ENCODE data around the gene CAMK4. TPM values are rescaled to one million over a fixed set of nuclear protein-coding genes. Genes with fewer than 3 reads are reported as not detected.

Gene CAMK4
- total RNA-seq, 1 experiment from 2014 or later = not detected

DNA sequence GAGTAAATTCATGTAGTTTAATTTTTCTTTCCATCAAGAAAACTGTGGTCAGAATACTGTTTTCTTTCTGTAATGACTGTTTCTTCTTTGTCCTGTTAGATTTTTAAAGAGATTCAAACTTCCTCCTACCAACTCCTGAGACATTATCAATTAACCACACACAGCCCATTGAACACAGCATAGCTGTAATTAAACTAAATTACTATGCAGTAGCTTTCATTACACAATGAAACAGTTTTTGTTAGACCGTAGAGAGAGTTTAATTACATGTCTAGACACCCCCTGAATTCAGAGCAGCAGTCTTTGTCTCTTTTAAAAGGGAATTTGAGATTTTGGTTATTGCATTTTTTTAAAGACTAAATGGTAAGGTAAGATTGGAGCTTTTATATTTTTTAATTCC is 210.6 kb downstream of the CAMK4 start:
- Histone ChIP-seq H3K9me2 (ENCODE audit: insufficient read depth) (no peaks in the 10 kb centered on the region), H3K4me2 (no peak overlapping the region), H3K36me3 (ENCODE audit: low read depth) (no peaks in the 10 kb centered on the region), H3F3A (ENCODE audit: insufficient read depth, low read depth) (no peaks in the 10 kb centered on the region), H3K79me2 (ENCODE audit: low read depth) (no peaks in the 10 kb centered on the region), H3K27me3 (ENCODE audit: insufficient read depth, low read depth) (no peaks in the 10 kb centered on the region), H3K4me1 (replicated peaks; ENCODE audit: insufficient read depth) (no peaks in the 10 kb centered on the region), H2AFZ (no peak overlapping the region), H3K4me3 (no peak overlapping the region), H3K27ac (no peak overlapping the region), H4K20me1 (ENCODE audit: insufficient read depth) (no peaks in the 10 kb centered on the region), H3K9me3 (ENCODE audit: insufficient read depth, low read depth) (no peaks in the 10 kb centered on the region)
- no peak for TF ChIP-seq EZH2 (IDR thresholded peaks at IDR 0.05; ENCODE audit: low read depth)
- TF ChIP-seq CTCF (conservative IDR thresholded peaks at IDR 0.05) = no peak
- no TSS peak for BruUV-seq (replicated peaks)
- intact Hi-C loops (cut with micrococcal nuclease; ENCODE audit: unreplicated experiment) = no loop called here
- ChIA-PET CTCF (no interaction called here), POLR2A (ENCODE audit: unreplicated experiment) (no interaction called here)
- no peak for DNase-seq

- intact Hi-C loops (cut with micrococcal nuclease; ENCODE audit: unreplicated experiment) = no loop called here
- Histone ChIP-seq H3K9me3 (ENCODE audit: insufficient read depth, low read depth) (no peaks in the 10 kb centered on the region), H3K4me2 (no peak overlapping the region), H3K79me2 (ENCODE audit: low read depth) (no peaks in the 10 kb centered on the region), H4K20me1 (ENCODE audit: insufficient read depth) (no peaks in the 10 kb centered on the region), H3K4me3 (no peak overlapping the region), H2AFZ (no peak overlapping the region), H3K27me3 (ENCODE audit: insufficient read depth, low read depth) (no peaks in the 10 kb centered on the region), H3K9me2 (ENCODE audit: insufficient read depth) (no peaks in the 10 kb centered on the region), H3K36me3 (ENCODE audit: low read depth) (no peaks in the 10 kb centered on the region), H3K4me1 (replicated peaks; ENCODE audit: insufficient read depth) (no peaks in the 10 kb centered on the region), H3F3A (ENCODE audit: insufficient read depth, low read depth) (no peaks in the 10 kb centered on the region), H3K27ac (no peak overlapping the region)
- TF ChIP-seq CTCF (conservative IDR thresholded peaks at IDR 0.05) (no peak), EZH2 (IDR thresholded peaks at IDR 0.05; ENCODE audit: low read depth) (no peak)
- CTCF ChIA-PET = no interaction called here
- BruUV-seq (replicated peaks) = no TSS peak
- no peak for DNase-seq
- POLR2A ChIA-PET (ENCODE audit: unreplicated experiment) = no interaction called here
These were observed 215.4 kb downstream of the CAMK4 start for GRCh38 chr5:111439473-111440075.

- Histone ChIP-seq H2AFZ (no peak overlapping the region), H3K9me2 (ENCODE audit: insufficient read depth) (no peaks in the 10 kb centered on the region), H3K4me2 (no peak overlapping the region), H3K4me1 (replicated peaks; ENCODE audit: insufficient read depth) (no peaks in the 10 kb centered on the region), H3K4me3 (no peak overlapping the region), H3F3A (ENCODE audit: insufficient read depth, low read depth) (no peaks in the 10 kb centered on the region), H3K79me2 (ENCODE audit: low read depth) (no peaks in the 10 kb centered on the region), H3K27ac (no peak overlapping the region), H3K36me3 (ENCODE audit: low read depth) (no peaks in the 10 kb centered on the region), H4K20me1 (ENCODE audit: insufficient read depth) (no peaks in the 10 kb centered on the region), H3K9me3 (ENCODE audit: insufficient read depth, low read depth) (no peaks in the 10 kb centered on the region), H3K27me3 (ENCODE audit: insufficient read depth, low read depth) (peaks cover 4% of the 10 kb centered on the region; the same call in 1 of the 2 replicates)
- intact Hi-C loops (cut with micrococcal nuclease; ENCODE audit: unreplicated experiment) = no loop called here
- TF ChIP-seq CTCF (conservative IDR thresholded peaks at IDR 0.05) (no peak), EZH2 (IDR thresholded peaks at IDR 0.05; ENCODE audit: low read depth) (no peak)
- DNase-seq = no peak
- ChIA-PET POLR2A (ENCODE audit: unreplicated experiment) (no interaction called here), CTCF (no interaction called here)
- no TSS peak for BruUV-seq (replicated peaks)
These were observed 222.9 kb downstream of the CAMK4 start for GRCh38 chr5:111447099-111447498.

Data from PC-9 (cell line).